ENCODE data around the gene SLC2A1. TPM values are rescaled to one million over a fixed set of nuclear protein-coding genes. Genes with fewer than 3 reads are reported as not detected.
A peak's percentile ranks its signal among the peaks of the same experiment; 100 is the strongest.

The SLC2A1 gene
- total and polyA plus RNA-seq, 2 experiments from 2014 or later, result 271 to 301 TPM

DNA sequence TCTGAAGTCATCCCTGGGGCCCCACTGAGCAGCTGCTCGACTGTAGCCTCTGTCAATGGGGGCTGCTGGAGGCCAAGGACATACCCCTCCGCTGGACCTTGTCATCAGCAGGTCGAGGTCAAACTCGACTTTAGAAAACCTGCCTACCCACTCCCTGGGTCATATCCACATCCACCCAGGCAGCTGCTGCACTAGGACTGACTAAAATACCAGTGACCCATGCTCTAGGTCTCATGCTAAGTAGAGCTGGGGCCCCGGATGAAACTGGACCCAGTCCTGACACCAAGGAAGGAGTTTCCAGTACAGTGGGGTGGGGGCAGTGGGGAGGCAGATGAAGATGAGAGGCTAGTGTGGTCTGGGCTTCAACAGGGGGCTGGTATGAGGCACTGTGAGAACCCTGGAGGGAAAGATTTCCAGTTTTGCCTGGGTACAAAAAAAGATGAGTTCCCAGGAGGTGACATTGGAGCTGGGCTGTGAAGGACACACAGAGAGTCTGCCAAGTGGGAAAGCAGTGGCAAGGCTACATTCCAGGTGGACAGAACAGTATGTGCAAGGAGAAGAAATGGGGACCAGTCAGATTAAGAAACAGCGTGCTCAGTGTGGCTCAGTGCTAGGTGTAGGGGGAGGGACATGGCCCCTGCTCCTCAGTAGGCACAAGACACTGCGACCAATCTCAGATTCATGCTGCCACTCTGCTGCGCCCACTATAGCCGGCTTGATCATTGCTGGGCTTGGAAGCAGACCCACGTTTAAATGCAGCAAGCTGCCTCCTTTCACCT is 12.4 kb downstream of the SLC2A1 start:
- Histone ChIP-seq H3K27me3 (no peaks in the 10 kb centered on the region), H3K4me1 (ENCODE audit: insufficient read depth) (peaks cover 43% of the 10 kb centered on the region), H3K9me2 (replicated peaks; ENCODE audit: insufficient read depth) (no peaks in the 10 kb centered on the region), H3K79me2 (peaks cover 97% of the 10 kb centered on the region), H3K4me3 (no peak overlapping the region), H3K4me2 (peak overlapping the region; percentile 33), H3K9me3 (ENCODE audit: low read depth) (no peaks in the 10 kb centered on the region), H4K20me1 (ENCODE audit: insufficient read depth, poor library complexity, severe bottlenecking) (peaks cover 89% of the 10 kb centered on the region), H3K27ac (no peak overlapping the region), H3K36me3 (replicated peaks; ENCODE audit: insufficient read depth, low read depth) (no peaks in the 10 kb centered on the region), H2AFZ (no peak overlapping the region)
- WGBS (ENCODE audit: low lambda C conversion rate, missing lambda C conversion rate), result 78% methylated on average over 9 of the region's 10 CpGs
- no peak for TF ChIP-seq EZH2 (IDR thresholded peaks at IDR 0.05; ENCODE audit: borderline replicate concordance)
- TF ChIP-seq EZH2phosphoT487 (IDR thresholded peaks at IDR 0.05; ENCODE audit: low read depth, severe bottlenecking, unreplicated experiment), result no peak
- TF ChIP-seq, protein P1, sequence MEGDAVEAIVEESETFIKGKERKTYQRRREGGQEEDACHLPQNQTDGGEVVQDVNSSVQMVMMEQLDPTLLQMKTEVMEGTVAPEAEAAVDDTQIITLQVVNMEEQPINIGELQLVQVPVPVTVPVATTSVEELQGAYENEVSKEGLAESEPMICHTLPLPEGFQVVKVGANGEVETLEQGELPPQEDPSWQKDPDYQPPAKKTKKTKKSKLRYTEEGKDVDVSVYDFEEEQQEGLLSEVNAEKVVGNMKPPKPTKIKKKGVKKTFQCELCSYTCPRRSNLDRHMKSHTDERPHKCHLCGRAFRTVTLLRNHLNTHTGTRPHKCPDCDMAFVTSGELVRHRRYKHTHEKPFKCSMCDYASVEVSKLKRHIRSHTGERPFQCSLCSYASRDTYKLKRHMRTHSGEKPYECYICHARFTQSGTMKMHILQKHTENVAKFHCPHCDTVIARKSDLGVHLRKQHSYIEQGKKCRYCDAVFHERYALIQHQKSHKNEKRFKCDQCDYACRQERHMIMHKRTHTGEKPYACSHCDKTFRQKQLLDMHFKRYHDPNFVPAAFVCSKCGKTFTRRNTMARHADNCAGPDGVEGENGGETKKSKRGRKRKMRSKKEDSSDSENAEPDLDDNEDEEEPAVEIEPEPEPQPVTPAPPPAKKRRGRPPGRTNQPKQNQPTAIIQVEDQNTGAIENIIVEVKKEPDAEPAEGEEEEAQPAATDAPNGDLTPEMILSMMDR (IDR thresholded peaks at IDR 0.05; ENCODE audit: poor library complexity), result no peak
- DNase-seq (ENCODE audit: low spot score), result no peak

DNA sequence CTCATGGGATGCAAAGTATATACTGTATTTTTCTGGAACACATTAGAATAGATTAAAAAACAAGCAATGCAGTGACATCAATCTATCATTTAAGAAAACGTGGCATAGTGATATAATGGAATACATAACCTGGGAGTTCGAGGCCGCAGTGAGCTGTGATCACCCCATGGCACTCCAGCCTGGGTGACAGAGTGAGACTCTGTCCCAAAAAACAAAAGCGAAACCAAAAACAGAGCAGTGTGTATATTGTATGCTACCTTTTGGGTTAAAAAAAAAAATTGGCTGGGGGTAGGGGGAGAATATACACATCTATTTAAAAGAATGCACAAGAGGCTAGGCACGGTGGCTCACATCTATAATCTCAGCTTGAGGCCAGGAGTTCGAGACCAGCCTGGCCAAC is 13.5 kb downstream of the SLC2A1 start:
- TF ChIP-seq, protein P1 (IDR thresholded peaks at IDR 0.05; ENCODE audit: poor library complexity), result no peak
- TF ChIP-seq EZH2phosphoT487 (IDR thresholded peaks at IDR 0.05; ENCODE audit: low read depth, severe bottlenecking, unreplicated experiment), result no peak
- TF ChIP-seq EZH2 (IDR thresholded peaks at IDR 0.05; ENCODE audit: borderline replicate concordance), result no peak
- H3K27me3 ChIP-seq, result no peaks in the 10 kb centered on the region
- H3K79me2 ChIP-seq, result peaks cover 93% of the 10 kb centered on the region
- no peak overlapping the region for H3K4me2 ChIP-seq
- peaks cover 55% of the 10 kb centered on the region for H3K4me1 ChIP-seq (ENCODE audit: insufficient read depth)
- DNase-seq (ENCODE audit: low spot score), result no peak
- peaks cover 78% of the 10 kb centered on the region for H4K20me1 ChIP-seq (ENCODE audit: insufficient read depth, poor library complexity, severe bottlenecking)
- no peaks in the 10 kb centered on the region for H3K9me2 ChIP-seq (replicated peaks; ENCODE audit: insufficient read depth)
- H3K4me3 ChIP-seq, result no peak overlapping the region
- no peaks in the 10 kb centered on the region for H3K36me3 ChIP-seq (replicated peaks; ENCODE audit: insufficient read depth, low read depth)
- H3K27ac ChIP-seq, result no peak overlapping the region
- no peaks in the 10 kb centered on the region for H3K9me3 ChIP-seq (ENCODE audit: low read depth)
- no peak overlapping the region for H2AFZ ChIP-seq
- 87% methylated on average over 6 of the region's 6 CpGs for WGBS (ENCODE audit: low lambda C conversion rate, missing lambda C conversion rate)

DNA sequence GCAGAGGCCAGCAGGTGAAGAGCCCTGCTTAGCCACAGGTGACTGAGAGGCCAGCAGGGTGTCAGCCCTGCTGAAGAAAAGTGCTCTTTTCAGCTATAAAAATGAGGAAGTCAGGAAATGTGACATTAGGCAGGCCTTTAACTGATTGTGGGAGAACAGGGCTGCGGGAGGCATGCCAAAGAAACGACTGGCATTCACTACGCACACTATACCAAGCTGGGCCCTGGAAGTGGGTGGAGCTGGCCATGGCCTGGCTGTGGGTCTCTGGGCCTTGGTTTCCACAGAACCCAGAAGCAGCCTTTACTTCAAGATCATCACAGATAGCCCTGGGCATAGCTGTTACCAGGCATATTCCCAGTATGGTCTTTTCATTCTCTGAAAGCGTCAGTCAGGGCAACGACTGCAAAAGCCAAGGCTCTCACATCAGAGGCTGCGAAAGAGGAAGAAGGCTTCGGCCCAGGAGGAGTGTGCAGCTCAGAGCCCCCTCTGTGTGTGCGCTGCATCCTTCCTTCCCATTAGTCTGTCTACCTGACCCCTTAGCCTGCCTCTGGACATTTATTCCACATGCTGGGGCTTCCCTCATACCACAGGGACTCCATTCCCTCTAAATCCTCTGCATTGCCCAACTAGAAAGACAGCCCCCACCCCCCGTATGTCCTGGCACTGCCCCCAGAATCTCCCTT is 14.3 kb downstream of the SLC2A1 start:
- Histone ChIP-seq H3K36me3 (replicated peaks; ENCODE audit: insufficient read depth, low read depth) (no peaks in the 10 kb centered on the region), H3K9me2 (replicated peaks; ENCODE audit: insufficient read depth) (no peaks in the 10 kb centered on the region), H4K20me1 (ENCODE audit: insufficient read depth, poor library complexity, severe bottlenecking) (peaks cover 70% of the 10 kb centered on the region), H3K27ac (no peak overlapping the region), H3K4me2 (no peak overlapping the region), H3K4me3 (no peak overlapping the region), H3K79me2 (peaks cover 88% of the 10 kb centered on the region), H3K9me3 (ENCODE audit: low read depth) (no peaks in the 10 kb centered on the region), H3K27me3 (no peaks in the 10 kb centered on the region), H3K4me1 (ENCODE audit: insufficient read depth) (peaks cover 54% of the 10 kb centered on the region), H2AFZ (no peak overlapping the region)
- DNase-seq (ENCODE audit: low spot score), result no peak
- 81% methylated on average over 9 of the region's 9 CpGs for WGBS (ENCODE audit: low lambda C conversion rate, missing lambda C conversion rate)
- TF ChIP-seq EZH2 (IDR thresholded peaks at IDR 0.05; ENCODE audit: borderline replicate concordance) (no peak), EZH2phosphoT487 (IDR thresholded peaks at IDR 0.05; ENCODE audit: low read depth, severe bottlenecking, unreplicated experiment) (no peak)
- TF ChIP-seq, protein P1 (IDR thresholded peaks at IDR 0.05; ENCODE audit: poor library complexity), result no peak
